ENCODE measurements around the gene NELFA.
"Not testable (repeated sequence)": the region's sequence is repeated elsewhere in the genome, so short reads cannot be mapped to it uniquely, and the experiment has no call there.

The NELFA gene

DNA sequence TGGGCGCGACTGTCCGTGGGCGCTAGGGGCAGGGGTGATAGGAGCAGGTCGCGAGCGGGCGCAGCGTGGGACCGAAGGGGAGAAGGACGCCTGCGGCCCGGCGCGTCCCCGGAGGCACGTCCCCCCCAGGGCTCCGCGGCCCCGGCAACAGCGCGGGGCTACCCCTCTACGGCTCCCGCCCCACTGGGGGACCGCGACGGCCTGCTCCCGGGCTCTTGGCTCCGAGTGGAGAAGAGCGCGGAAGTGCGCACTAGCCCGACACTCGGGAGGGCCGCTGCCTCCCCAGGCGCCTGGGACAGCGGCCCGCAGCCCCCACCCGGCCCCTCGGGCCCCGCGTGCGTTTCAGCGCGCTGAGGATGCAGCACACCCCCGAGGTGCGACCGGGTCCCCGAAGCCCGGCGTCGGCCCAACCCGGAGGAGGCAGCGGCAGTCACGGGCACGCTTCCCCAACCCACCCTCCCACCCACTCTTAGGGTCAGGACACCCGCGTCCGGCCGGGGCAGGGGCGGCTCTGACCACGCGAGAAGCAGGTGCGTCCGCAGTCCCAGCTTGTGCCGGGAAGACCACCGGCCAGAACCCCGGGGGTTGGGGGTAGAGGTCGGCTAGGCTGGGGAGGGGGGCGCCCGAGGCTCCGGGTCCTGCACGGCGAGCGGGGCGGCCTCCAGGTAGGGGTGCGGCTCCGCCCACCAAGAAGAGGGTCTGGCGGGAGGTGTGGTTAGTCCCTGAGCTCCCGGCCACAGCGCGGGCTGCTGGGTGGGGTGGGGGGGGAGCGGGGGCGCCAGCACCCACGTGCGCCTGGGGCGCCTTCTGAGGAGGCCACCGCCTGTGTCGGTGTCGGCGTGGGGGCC, 31.8 kb upstream of the NELFA start:
- DNase-seq: no peak

DNA sequence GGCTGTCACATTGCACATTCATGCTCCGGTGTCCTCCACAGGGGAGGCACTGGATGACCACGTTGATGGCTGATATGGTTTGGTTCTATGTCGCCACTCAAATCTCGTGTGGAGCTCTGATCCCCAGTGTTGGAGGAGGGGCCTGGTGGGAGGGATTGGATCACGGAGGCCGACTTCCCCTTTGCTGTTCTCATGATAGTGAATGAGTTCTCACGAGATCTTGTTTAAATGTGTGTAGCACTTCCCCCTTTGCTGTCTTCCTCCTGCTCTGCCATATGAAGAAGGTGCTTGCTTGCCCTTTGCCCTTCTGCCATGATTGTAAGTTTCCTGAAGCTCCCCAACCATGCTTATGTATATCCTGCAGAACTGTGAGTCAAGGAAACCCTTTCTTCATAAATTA, 28.1 kb upstream of the NELFA start:
- DNase-seq: no peak

DNA sequence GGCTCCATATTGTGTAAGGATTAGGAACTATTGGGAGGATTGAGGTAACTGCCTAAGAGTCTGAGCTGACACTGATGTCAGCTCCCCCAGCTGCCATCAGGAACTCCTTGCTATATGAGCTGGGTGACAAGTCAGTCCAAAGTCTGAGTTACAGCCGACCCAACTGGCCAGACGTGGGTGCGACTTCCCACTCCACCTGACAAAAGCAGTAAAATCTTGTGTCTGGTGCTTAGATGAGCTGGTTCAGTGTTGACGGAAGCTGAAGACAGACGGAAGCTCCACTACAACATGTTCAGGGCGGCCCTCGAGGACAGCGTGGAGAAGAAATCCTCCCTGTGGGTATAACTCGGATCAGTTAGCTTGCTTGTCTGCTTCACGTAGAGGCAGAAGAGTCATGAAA, 27.6 kb upstream of the NELFA start:
- no peak for DNase-seq

GRCh38 chr4:2031161-2031560, 22.4 kb upstream of the NELFA start:
- not testable (repeated sequence) for DNase-seq

GRCh38 chr4:2027120-2027519, 18.3 kb upstream of the NELFA start:
- DNase-seq: not testable (repeated sequence)

GRCh38 chr4:2025817-2026216, 17.0 kb upstream of the NELFA start:
- DNase-seq: no peak

DNA sequence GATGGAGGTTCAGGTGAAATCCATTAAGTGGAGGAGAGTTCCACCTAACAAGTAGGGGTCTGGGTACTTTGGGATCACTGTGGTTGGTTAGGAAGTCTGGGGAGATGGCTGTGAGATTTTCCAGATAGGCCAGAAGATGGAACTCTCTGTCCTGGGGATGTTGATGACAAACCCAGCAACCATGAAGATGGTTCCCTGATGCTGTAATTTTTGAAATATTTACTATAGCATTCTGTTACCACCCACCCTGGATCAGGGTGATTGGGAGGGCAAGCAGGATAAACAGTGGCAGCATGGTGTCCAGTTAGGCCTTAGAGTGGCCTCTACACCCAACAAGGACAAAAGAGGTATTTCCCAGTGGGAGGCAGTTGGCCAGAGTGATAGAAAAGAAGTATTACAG, 15.9 kb upstream of the NELFA start:
- DNase-seq: no peak

DNA sequence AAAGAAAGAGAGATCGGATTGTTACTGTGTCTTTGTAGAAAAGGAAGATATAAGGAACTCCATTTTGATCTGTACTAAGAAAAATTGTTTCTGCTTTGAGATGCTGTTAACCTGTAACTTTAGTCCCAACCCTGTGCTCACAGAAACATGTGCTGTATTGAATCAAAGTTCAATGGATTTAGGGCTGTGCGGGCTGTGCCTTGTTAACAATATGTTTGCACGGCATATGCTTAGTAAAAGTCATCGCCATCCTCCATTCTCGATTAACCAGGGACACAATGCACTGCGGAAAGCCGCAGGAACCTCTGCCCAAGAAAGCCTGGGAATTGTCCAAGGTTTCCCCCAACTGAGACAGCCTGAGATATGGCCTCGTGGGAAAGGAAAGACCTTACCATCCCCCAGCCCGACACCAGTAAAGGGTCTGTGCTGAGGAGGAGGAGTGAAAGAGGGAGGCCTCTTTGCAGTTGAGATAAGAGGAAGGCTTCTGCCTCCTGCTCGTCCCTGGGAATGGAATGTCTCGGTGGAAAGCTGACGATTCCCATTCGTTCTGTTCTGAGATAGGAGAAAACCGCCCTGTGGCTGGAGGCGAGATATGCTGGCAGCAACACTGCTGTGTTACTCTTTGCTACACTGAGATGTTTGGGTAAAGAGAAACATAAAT, 12.7 kb upstream of the NELFA start:
- not testable (repeated sequence) for DNase-seq

- DNase-seq: no peak
Measured at GRCh38 chr4:2015008-2015407, 6.2 kb upstream of the NELFA start.

DNA sequence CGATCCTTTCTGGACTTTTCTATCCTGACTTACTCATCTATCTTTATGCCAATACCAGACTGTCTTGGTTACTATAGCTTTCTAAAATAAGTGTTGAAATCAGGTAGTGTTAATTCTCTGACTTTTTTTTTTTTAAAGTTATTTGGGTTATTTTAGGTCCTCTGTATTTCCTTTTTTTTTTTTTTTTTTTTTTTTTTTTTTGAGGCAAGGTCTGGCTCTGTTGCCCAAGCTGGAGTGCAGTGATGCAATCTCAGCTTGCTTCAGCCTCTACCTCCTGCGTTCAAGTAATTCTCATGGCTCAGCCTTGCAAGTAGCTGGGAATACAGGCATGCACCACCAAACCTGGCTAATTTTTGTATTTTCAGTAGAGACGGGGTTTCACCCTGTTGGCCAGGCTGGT, 2.8 kb upstream of the NELFA start:
- no peak for DNase-seq

- DNase-seq: no peak
Measured at GRCh38 chr4:2009651-2010233, 968 bp upstream of the NELFA start.

GRCh38 chr4:2008671-2008920, 178 bp downstream of the NELFA start:
- no peak for DNase-seq

GRCh38 chr4:2007804-2008670, 737 bp downstream of the NELFA start:
- DNase-seq: no peak

- no peak for DNase-seq
Measured at GRCh38 chr4:2006956-2007653, 1.7 kb downstream of the NELFA start.

GRCh38 chr4:2006367-2006766, 2.4 kb downstream of the NELFA start:
- no peak for DNase-seq

- not testable (repeated sequence) for DNase-seq
Measured at GRCh38 chr4:2003361-2003760, 5.4 kb downstream of the NELFA start.

GRCh38 chr4:1999308-1999707, 9.5 kb downstream of the NELFA start:
- not testable (repeated sequence) for DNase-seq

GRCh38 chr4:1998296-1998695, 10.5 kb downstream of the NELFA start:
- no peak for DNase-seq

GRCh38 chr4:1997712-1998111, 11.1 kb downstream of the NELFA start:
- DNase-seq: no peak

DNA sequence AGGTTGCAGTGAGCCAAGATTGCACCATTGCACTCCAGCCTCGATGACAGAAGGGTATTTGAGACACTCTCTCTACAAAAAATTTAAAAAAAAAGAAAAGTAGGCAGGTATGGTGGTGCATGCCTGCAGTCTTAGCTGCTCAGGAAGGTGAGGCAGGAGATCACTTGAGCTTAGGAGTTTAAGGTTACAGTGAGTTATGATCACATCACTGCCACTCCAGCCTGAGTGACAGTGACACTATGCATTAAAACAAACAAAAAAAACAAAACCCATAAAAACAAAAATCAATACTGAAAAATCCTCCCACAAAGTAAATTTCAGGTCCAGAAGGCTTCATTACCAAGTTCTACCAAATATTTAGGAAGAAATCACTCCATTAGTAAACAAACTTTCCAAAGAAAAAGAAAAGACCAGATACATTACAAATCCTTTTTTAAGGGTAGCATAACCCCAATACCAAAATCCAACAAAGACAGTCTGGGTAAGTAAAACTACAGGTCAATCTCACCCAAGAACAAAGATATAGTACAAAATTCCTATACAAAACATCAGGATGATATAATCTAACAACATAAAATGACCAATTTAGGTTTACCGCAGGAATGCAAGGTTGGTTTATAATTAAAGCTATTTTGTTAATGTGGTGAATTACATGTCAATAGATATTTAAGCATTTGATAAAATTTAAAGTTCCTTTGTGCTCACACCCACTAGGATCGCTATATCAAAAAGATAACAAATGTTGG, 11.7 kb downstream of the NELFA start:
- DNase-seq: no peak

GRCh38 chr4:1994938-1995337, 13.8 kb downstream of the NELFA start:
- DNase-seq: no peak
